Endothelial cell of hepatic sinusoid (primary cell): ENCODE measurements around the gene FN3K.

Experiments
- in situ Hi-C: cut with HindIII; loops from 2 replicates; pipeline ENCODE4 v1.10.0; 2017; ENCODE audit warnings: low sequenced_read_pairs

FN3K gene

DNA sequence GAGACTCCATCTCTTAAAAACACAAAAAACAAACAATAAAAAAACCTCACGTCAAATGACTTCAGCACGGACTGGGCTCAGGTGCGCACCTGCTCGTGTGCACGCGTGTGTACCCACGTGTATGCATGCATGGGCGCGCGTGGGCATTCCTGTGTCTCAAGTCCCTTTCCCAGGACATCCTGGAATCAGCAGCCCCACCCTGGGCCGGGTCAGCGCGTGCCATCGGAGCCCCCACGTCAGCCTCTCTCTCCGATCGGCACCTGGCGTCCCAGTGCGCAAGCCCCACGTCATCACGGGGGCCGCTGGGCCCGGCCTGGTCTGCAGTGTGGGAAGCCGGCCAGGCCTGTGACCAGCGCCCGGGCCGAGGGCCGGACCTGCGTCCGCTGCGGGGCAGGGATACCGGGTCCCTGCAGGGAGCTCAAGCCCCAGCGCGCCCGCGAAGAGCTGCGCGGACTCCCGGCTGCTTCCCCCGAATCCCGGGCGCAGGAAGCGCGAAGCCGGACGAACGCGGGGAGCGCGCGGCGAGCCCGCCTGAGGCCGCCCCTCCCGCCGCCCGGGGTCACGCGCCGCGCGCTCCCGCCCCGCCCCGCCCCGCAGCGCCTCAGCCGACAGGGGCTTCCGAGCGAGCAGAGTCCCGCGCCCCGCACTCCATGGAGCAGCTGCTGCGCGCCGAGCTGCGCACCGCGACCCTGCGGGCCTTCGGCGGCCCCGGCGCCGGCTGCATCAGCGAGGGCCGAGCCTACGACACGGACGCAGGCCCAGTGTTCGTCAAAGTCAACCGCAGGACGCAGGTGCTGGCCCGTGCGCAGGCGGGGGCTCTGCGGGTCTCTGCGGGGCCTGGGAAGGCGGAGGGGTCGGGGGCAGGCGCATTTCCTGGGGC lies at the start of gene FN3K:
FN3K (plus strand) TSS at position 629 of the 880 bp plus-strand sequence; CDS start at position 651, 22 bp downstream.
- in situ Hi-C loops, result no loop called here

DNA sequence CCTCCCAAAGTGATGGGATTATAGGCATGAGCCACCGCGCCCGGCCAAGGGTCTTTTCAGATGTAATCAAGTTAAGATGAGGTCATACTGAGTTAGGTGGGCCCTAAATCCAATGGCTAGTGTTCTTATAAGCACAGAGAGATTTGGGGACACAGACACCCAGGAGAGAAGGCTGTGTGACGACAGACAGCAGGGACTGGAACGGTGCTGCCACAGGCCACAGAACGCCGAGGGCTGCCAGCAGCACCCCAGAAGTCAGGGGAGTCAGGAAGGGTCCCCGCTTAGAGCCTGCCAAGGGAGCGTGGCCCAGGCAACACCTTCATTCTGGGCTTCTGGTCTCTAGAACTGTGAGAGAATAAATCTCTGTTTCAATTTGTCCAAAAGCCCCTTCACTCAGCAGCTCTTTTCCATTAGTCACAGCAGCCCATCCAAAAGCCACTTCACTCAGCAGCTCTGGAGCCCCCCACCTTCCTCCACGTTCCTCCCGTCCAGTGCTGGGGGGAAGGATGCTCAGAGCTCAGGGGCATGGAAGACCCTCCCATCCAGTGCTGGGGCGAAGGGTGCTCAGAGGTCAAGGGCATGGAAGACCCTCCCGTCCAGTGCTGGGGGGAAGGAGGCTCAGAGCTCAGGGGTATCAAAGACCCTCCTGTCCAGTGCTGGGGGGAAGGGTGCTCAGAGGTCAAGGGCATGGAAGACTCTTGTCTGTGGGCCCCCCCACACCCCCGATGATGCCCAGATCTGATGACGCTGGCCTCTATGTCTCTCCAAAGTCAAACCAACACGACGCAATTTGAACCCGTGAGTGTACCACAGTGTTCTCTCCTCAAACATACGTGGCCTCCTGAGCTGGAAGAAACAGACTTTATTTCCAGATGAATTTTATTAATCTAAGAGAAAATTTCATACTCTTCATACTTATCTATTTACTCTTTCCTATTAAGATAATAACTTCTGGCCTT lies 48.8 kb upstream of the FN3K start:
- in situ Hi-C loops, result no loop called here

GRCh38 chr17:82687375-82687861 lies 48.0 kb upstream of the FN3K start:
- in situ Hi-C loops, result no loop called here

- in situ Hi-C loops, result no loop called here
Observed at GRCh38 chr17:82687871-82688270, 47.5 kb upstream of the FN3K start.

GRCh38 chr17:82689077-82689476 lies 46.3 kb upstream of the FN3K start:
- in situ Hi-C loops, result no loop called here

GRCh38 chr17:82690786-82691489 lies 44.5 kb upstream of the FN3K start:
- in situ Hi-C loops, result no loop called here

DNA sequence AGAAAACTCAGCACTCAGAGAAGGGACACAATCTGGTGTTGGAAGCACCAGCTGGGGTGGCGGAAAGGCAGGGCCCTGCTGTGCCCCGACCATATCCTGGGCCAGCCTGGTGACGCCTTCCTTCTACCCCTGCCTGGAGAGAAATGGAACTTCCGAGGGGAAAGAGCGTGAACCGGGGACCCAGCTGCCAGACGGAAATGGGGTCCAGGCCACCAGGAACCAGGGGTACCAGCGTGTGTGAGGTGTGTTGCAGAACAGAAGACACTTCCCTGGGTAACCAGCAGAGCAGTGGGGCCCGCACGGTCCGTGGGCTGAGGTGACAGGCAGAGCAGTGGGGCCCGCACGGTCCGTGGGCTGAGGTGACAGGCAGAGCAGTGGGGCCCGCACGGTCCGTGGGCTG lies 43.7 kb upstream of the FN3K start:
- in situ Hi-C loops, result no loop called here

- in situ Hi-C loops, result no loop called here
Observed at GRCh38 chr17:82692268-82692667, 43.1 kb upstream of the FN3K start.

DNA sequence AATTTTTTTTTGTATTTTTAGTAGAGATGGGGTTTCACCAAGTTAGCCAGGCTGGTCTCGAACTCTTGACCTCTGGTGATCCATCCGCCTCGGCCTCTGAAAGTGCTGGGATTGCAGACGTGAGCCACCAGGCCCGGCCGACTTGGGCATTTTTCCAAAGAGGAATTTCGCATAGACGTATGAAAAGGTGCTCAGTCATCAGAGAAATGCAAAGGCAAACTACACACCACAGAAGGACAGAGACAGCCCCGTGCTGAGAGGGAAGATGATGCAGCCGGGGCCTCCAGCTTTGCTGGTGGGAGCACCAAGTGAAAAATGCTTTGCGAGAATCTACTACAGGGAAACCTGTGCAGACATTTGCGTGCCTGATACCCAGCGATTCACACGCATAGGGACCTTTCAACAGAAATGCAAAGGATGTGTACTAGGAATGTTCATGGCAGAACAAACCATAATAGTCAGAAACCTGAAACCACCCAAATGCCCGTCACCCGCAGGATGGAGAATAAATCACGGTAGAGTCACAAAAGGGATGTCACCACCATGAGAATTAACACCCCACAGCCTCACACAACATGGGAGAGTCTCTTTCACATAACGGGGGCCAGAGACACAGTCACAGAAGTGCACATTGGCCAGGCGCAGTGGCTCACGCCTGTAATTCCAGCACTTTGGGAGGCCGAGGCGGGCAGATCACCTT lies 42.1 kb upstream of the FN3K start:
- in situ Hi-C loops, result no loop called here

DNA sequence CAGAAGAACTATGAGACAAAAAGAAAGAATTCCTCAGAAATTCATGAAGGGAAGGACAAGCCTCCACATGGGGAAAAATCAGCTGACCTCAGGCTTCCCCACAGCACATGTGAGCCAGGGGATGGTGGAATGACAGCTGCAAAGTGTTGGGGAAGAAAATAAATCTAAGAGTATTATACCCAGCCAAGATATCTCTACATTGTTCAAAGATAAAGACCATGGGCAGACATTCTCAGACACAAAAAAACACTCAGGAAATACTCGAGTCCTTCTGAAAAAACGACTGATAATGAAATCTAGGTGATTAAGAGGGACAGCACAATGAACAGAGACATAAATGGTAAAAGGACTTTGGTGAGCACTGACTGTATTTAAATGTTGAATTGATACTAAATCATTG lies 40.8 kb upstream of the FN3K start:
- in situ Hi-C loops, result no loop called here

GRCh38 chr17:82696259-82696658 lies 39.2 kb upstream of the FN3K start:
- in situ Hi-C loops, result no loop called here

DNA sequence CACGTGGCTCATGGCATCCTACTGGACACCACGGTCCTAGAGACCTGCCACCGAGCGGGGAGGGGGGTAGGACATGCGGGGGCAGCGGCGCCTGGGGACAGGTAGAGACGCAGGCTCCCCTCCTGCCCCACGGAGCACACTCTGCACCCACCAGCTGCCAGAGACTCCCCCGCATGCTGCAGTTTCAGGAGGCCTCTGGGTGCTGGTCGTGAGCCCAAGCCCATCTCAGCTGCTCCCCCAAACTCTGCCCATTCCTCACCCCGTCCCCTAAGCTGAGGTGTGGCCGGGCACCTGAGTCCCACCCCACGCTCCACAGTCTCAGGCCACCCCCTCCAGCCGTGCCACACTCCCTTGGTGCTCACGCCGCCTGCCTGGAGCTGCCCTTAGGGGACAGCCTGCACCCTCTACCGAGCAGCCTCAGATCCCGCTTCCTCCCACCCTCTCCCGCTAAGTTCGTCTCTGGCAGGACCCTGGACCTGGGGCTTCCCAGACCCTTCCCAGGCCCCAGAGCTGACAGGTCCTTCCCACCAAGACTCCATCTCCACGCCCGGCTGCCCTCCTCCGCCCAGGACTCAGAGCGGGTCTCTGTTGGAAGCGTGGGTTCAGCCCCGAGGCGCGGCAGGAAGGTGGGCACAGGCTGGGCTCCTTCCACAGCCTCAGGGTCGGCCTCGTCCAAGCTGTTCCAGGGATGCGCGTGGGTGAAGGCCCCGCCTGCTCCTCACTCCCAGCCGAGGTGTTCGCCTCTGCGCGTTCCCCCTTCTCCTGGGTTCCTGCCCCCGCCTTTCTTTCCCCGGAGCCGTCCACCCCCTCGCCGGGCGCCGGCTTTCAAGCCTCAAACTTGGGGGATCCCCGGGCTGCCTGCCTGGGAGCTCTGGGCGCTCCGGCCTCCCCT lies 38.3 kb upstream of the FN3K start:
- in situ Hi-C loops, result no loop called here

DNA sequence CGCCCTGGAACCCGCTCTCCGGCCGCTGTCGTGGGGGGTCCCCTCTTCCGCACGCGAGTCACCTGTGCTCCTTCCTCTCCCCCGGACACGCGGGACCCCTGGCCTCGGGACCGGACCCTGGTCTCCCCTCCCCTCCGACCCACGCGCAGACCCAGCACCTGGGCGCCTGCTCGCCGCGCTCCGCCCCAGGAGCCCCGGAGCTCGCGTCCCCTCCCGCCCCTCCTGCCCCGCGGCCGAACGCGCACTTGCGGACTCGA lies 37.7 kb upstream of the FN3K start:
- in situ Hi-C loops, result no loop called here

DNA sequence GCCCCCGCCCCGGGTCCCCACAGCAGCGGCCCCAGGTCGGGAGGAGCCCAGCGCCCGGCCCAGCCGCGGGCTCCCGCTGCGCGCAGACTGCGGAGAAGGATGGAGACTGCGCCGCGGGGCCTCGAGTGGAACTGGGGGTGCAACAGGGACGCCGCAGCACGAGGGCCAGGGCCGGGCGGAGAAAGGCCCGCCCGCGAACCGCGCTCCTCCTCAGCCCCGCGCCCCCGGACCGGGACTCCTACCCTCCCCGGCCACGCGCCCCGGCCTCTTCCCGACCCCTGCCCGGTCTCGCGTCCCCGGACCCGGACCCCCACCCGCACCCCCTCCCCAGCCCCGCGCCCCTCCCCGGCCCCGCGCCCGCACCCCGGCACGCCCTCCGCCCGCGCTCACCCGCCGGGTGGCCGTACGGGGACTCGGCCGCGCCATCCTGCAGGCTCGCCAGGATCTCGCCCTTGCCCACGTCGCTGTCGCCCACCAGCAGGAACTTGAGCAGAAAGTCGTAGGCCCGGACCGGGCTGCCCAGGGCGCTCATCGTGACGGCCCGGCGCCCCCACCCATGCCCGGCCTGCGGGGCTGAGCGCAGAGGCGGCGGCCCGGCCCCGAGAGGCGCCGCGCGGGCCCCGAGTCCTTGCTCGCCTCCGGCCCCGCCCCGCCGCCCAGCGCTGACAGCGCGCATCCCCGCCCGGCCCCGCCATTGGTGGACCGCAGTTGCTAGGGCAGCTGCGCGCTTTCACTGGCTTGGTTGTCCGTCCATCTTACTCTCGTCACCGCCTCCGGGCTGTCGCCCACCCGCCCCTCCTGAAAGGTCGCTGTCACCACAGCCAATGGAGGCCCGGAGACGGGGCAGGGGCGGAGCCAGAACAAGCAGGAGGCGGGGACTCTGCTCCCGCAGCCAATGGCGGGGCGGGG lies 37.1 kb upstream of the FN3K start, which contains the start of gene RAB40B:
RAB40B (minus strand) TSS at position 634 of the 909 bp plus-strand sequence; CDS start at position 532, 102 bp downstream.
- in situ Hi-C loops, result no loop called here

DNA sequence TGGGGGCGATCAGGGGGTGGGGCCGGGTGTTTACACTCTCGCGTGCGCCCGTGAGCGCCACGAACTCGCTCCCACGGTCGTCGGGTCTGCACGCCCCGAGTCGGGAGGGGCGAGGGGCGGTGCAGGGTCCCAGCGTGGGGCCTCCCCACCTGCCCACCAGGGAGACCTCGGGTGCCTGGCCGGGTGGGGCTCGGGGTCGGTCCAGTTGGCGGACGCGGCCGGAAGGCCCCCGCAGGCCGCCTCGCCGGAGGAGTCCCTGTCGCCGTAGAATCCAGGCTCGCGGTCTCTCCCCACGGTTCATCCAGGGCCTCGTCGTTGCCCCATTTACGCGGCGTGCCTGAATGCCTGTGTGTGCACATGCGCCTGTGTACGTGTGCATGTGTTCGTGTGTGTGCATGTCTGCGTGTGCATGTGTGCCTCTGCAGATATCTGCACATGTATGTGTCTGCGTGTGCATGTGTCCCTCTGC lies 36.4 kb upstream of the FN3K start:
- in situ Hi-C loops, result no loop called here

GRCh38 chr17:82699551-82699950 lies 35.9 kb upstream of the FN3K start:
- in situ Hi-C loops, result no loop called here

DNA sequence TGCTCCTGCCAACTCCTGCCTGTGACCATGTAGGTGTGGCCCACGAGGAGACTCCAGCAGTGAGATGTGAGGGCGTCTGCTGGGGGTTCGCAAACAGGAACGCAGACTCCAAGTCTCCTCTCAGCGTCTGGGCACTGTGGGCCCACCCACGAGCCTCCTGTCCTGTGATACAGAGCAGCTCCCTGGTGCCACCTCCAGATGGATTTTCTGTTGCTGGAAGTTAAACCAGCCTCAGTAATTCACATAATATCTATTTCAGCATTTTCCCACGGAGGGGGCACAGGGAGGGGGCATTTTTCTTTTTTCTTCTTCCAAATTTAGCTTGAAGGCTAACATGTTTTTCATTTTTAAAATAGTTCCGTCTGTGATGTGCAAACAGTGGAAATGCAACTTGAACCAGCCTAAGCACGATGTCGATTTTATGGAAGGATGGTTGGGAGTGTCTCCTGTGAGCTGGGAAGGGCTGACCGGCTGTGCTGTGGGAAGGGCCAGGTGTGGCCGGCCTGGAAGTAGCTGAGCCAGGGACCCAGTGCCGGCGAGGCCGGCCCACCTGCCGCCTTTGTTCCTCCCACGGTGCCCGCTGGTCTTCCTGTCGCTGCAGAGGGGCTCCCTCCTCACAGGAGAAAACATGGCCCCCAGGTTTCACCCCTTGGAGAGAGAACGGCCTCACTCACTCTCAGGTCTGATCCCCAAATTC lies 33.0 kb upstream of the FN3K start:
- in situ Hi-C loops, result no loop called here
